Activated gamma-delta T cell treated with anti-CD3 and anti-CD28 coated beads, Interleukin-2, amount 50 U/mL, for 16 hours (primary cell): ENCODE measurements around the gene POLD4.

ENCODE experiments used
- DNase-seq: peaks from one replicate; pipeline ENCODE4 v3.0.0-alpha.2; 2020; ENCODE audit warnings: low read depth

Gene POLD4

DNA sequence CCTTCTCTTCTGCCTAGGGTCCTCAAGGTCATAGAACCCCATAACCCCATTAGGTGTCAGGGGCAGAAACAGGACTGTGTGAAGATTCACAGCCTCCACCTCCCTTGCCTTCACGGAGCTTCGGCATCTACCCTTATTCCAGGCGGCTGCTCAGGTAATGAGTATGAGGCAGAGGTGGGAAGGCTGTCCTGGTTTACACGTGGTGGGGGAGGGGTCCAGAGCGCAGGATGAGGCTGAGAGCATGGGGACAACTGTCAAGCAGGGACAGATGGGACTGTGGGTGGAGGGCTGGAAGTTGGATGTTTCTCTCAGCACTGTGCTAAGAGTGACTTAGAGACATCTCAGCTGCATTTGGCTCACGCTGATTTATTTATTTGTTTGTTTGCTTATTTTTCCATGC, 34.2 kb upstream of the POLD4 start:
- DNase-seq = no peak

GRCh38 chr11:67387069-67387468, 33.7 kb upstream of the POLD4 start:
- DNase-seq = no peak

DNA sequence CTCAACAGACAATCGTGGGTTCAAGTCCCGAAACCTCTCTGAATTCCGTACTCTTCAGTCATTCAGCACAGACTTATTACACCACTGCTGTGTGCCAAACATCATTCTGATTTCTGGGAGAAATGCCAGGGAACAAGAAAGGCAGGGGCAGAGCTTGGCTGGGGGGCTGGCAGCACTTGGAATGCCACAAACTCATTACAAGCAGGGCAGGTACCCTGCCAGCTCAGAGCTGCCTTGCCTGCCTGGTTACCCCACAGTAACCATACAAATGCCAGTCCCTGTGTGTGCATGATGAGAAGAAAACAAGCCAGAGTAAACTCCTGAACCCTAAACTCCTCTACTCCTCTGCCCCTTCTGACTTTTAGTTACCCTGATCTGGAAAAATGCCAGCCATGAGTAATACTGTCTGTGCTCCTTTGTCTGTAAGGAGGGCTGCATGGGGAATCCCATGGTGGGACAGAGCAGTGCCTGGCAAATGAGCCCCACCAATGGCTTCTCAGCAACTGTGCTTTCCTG, 31.6 kb upstream of the POLD4 start:
- DNase-seq = no peak

DNA sequence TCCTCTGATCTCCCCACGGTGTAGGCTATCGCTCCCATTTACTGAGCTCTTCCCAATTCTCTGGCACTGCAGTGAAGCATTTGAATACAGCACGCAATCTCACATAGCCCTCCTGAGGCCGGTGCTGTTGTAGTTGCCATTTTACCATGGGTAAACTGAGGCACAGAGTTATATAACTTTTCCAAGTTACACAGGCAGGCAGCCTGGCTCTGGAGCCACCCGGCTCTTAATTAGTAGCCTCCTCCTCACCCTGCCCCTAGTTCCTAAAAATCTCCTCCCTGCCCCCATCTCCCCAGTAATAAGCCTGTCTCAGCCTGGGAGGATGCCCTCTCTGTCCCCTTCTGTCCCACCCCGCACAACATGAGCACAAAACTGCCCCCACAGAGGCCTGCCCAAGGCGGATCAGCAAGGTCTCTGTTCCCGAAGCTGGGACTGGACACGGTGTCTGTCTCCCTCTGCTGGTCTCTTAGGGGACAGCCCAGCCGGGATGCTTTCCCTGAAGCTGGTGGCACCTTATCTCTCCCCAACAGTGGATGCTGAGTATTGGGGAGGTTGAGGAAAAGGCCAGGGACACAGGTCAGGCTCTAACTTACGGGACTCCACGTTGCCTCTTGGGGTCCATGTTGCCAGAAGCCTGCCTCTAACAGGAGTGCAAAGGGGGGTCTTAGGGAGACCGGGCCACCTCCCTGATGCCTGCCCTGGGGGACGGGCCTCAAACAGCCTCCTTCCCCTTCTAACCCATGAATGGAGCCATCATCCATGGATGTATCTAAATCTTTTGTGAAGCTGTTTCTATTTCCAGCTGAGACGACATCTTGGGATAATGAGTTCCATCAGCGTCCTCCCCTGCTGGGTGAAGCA, 29.2 kb upstream of the POLD4 start:
- DNase-seq = peak; percentile 71

GRCh38 chr11:67381244-67381972, 28.1 kb upstream of the POLD4 start:
- no peak for DNase-seq

DNA sequence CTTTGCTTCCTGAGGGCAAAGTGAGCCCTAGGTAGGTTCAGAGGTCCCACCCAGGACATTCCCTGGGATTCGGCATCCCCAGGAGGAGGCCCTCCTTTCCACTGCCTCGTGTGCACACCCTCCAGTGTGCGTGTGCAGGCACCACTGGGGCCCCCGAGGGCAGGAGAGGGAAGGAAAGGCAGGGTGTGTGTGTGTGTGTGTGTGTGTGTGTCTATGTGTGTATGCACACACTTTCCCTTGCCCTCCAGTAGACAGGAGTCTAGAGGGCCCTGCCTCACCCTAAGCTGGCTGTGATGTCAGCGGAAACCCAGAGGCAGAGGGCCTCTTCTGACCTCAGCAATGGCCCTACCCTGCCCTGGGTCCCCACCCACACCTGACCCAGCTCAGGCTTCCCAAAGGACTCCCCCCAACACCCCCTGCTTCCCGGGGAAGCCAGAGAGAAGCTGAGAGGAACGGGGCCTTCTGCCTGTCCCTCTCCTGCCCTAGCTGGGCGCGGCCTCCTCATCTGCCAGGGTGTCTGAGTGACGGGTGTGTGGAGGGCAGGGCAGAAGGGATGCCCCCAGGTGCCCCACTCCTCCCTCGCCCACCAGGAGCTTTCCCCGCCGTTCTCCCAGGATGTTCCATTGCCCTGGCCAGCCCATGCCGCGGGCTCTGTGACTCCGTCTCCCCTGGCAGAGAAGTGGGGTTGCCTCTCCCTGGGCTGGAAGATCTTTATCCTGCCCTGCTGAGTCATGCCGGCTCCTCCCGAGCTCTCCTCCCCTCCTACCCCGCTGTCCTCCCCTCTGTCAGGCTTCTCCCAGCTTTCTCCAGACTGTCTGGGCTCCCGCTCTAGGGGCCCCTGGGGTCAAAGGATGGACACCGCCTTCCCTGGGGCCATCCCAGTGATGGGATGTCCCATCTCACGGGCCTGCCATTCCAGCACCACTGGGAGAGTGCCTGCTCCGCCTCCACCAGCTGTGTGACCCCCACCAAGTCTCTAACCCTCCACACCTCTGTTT, 26.0 kb upstream of the POLD4 start:
- no peak for DNase-seq

DNA sequence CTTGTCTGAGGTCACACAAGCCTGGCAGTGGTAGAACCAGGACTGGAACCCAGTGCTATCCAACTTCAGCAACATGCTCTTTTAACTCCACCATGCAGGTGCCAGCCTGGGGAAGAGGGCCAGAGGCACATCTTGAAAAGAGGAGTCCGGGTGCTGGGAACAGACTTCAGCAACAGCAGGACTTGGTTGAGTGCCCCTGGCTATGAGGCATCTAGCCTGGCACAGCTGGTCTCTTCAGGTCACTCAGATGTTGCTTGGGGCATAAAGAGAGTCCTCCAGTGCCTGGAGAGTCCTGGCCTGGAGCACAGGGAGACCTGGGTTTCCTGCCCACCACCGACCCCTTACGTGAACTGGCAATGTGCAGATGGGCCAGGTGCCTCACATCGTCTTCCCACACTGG, 25.2 kb upstream of the POLD4 start:
- DNase-seq = no peak

DNA sequence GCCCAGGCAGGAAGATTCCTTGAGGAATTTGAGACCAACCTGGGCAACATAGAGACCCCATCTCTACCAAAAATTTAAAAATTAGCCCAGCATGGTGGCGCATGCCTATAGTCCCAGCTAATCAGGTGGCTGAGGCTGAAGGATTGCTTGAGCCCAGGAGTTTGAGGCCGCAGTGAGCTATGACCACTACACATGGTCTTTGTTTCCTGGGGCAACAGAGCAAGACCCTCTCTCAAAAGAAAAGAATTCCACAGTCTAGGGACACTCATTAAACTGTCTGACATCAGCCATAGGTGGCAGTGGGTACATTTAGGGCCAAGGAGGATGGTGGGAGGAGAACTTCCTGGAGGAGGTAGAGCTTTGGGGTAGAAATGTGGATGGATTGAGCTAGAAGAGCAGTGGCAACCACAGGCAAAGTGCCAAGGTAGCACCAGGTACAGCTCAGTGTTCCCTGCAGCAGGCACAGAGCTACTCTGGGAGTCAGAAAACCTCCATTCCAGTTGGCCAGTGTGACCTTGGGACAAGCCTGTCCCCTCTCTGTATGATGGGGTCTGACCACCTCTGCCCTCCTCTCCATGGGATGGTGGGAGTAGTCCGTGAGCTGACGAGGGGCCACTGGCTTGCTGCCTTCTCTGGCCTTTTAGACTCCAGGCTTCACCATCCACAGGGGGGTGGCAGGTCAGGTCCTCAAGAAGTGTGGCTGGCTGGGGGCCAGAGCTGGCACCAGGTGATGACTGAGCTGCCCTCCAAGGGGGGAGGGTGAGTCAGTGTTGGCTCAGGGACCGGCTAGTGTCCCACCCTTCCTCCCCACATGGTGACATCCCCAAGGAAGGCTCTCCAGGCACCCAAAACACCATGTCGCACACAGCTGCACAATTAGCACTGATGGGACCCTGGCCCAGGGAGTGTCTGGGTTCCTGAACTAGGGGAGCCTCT, 23.8 kb upstream of the POLD4 start:
- DNase-seq = no peak

GRCh38 chr11:67376063-67376820, 22.9 kb upstream of the POLD4 start:
- DNase-seq = no peak

GRCh38 chr11:67375320-67376055, 22.1 kb upstream of the POLD4 start:
- no peak for DNase-seq

DNA sequence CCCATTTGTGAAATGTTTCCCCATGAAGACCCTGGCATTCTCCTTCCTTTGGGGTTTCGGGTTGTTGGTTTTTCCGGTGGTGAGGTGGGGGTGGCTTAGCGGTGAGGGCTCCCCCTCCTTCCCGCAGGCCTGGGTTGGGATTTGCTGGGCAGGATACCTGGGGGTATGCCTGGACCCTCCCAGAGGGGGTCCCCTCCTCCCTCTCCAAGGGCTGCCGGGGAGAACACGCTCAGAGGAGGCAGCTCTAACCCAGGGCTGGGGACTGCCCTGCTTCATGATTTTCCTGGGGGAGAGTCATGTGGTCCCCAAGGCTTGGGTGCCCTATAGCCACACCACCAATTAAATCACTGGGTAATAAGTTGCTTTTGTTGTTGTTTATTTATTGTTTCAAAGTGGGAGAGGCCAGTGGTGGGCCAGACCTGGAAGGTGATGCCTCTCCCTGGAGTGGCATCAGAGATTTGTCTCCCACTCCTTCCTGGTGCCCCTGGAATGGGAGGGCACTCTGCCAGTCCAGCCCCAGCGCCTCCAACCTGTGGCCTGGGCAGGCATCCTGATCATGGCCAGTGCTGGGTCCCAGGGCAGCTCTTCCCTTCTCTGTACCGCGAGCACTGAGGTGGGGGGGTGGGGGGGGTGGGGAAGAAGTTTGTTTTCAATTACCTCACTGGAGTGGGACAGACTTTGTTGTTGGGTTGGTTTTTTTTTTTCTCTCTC, 21.4 kb upstream of the POLD4 start:
- DNase-seq = no peak

DNA sequence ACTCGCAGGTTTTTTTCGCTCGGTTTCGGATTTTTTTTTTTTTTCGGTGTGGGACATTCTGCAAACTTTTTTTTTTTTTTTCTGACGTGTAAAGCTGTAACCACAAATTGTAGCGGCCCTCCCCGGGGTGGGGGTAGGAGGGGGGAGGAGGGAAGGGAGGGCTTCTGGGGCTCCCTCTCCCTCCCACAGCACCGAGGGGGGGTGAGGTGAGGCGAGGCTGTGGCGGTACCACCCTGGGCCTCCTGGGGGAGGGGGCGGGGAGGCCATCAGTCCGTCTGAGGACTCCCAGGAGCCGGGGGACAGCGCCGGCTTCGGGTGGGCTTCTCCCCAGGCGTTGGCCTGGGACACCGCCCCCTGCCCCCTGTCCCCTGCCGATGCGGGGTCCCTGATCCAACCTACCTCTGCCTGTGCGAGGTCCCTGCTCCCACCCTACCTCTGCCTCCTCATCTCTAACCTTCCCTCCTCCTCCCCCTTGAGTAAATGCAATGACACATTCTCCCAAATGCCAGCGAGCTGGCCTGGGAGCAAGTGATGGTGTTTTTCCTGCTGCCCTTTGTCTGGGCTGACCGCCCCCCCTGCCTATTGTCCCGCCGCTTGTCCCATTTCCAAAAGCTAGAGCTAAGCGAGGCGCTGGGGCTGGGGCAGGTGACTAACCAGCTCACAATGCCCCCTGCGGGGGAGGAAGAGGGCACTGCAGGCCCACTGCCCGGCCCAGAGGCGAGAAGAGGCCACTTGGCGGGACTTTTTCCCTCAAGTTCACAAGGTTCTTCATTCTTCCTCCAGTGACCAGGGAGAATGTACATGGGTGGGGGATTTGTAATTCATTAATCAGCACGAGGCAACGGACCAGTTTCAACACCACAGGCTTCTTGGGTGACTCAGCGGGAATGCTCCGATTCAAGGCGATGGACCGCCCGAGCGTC, 20.6 kb upstream of the POLD4 start:
- DNase-seq = peak; percentile 82

- DNase-seq = no peak
Observed at GRCh38 chr11:67372993-67373647, 19.8 kb upstream of the POLD4 start, which contains the start of gene CLCF1. TSS of gene CLCF1 (minus strand) at chr11:67373598. CDS start at chr11:67373539, 59 bp downstream.

DNA sequence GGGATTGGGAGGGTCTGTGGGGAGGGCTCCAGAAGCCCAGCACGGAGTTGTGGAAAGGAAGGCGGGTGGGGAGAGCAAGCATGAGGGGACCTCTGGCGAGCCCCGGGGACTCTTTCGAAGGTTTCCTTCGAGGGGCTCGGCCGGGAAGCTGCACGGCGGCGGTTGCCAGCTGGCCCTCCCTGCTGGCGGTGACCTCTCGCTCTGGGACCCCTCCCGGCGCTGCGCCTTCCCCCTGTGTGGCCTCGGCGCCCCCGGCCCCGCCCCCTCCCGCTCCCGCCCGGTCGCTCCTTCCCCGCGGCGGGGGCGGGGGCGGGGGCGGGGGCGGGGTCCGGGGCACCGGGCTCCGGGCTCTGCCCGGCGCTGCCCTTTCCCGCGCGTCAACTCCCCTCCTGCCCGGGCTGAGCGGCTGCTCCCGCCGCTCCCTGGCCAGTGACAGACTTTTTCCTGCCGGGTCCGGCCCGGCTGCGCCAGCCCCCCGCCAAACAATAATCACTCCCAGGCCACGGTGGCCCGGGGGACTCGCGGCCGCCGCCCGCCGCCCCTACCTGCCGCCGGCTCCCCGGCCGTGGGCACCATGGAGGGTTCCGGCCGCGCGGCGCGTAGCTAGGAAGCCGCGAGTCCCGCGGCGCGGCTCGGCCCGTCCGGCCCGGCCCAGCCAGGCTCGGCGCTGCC, 19.1 kb upstream of the POLD4 start:
- no peak for DNase-seq

DNA sequence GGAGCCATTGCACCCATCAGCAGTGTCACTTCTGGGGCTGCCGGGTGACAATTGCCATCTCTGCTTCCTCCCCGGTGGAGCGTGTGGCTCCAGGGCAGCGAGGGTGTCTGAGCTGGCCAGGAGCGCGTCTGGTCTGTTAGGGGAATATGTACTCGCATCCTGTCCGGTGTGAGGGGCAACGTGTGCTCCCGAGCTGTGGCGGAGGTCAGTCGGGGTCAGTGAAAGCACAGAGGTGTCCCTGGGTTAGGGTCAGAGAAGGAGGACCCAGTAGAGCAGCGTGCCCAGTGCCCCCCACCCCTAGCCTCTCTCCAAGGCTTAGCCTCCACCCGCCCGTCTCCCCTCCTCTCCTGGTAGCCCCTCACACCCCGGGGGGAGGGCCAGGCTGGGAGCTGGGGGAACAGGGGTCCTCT, 18.6 kb upstream of the POLD4 start:
- no peak for DNase-seq

DNA sequence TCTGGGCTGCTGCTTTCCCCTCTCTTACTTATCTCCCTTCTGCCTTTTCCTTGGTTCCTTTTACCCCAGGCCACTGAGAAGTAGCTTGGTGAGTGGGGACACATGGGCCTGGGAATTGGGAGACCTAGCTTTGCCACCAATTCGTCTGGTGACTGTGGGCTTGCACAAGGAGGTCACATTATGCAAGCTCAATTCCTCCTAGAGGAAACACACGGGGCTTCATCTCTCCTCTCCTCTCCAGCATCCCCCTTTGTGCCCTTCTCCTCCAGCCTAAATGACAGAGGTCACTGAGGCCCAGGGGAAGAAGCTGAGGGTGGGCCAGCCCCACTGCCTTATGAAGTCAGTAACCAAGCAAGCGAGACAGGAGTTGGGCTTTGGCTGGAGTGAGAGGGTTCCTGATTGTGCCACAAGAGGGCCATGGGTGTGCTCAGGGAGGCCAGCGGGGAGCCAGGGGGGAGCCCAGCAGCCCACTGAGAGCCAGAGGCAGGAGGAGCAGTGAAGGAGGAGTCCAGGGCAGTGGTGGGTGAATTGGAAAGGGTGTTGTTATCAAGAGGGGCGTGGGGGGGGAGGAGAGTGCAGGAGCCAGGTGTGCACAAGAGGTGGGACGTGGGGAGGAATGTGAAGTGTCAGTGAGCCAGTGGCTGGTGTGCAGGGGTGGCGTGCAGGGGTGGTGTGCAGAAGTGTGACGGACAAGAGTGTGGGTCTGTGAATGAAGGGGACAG, 18.0 kb upstream of the POLD4 start:
- DNase-seq = no peak
